Endothelial cell (in vitro differentiated cells): Measurements from ENCODE around the gene TUBA1A. TPM values are rescaled to one million over a fixed set of nuclear protein-coding genes. Genes with fewer than 3 reads are reported as not detected.
"Not testable (repeated sequence)": the region's sequence is repeated elsewhere in the genome, so short reads cannot be mapped to it uniquely, and the experiment has no call there.

Experiments
- DNase-seq: peaks from one replicate; pipeline ENCODE4 v3.0.0; 2021; ENCODE audit warnings: low spot score
- H3K27ac Mint-ChIP-seq: one replicate; pipeline ENCODE4 v1.8.0; 2021; ENCODE audit warnings: mixed read lengths, inconsistent platforms; ENCODE audit not compliant: unreplicated experiment
- H3K27me3 Mint-ChIP-seq: one replicate; pipeline ENCODE4 v1.8.0; 2021; ENCODE audit warnings: mild to moderate bottlenecking, moderate library complexity, mixed read lengths, inconsistent platforms; ENCODE audit not compliant: unreplicated experiment
- H3K36me3 Mint-ChIP-seq: one replicate; pipeline ENCODE4 v1.8.0; 2021; ENCODE audit warnings: mild to moderate bottlenecking, low read depth, mixed read lengths, inconsistent platforms; ENCODE audit not compliant: unreplicated experiment
- H3K4me1 Mint-ChIP-seq: one replicate; pipeline ENCODE4 v1.8.0; 2021; ENCODE audit warnings: mild to moderate bottlenecking, mixed read lengths, inconsistent platforms; ENCODE audit not compliant: unreplicated experiment
- H3K4me3 Mint-ChIP-seq: one replicate; pipeline ENCODE4 v1.8.0; 2021; ENCODE audit warnings: mild to moderate bottlenecking, mixed read lengths, inconsistent platforms; ENCODE audit not compliant: unreplicated experiment
- H3K9me3 Mint-ChIP-seq: one replicate; pipeline ENCODE4 v1.8.0; 2021; ENCODE audit warnings: mixed read lengths, inconsistent platforms; ENCODE audit not compliant: unreplicated experiment
- total RNA-seq: library from RNA; stranded (reverse); fragmentation: NEBNext Ultra II Directional; extraction: Animal tissue kit (Norgen Biotek cat#: 25700); gene quantifications from one replicate; pipeline ENCODE4 v1.2.1, GENCODE V29; 2021; ENCODE audit not compliant: unreplicated experiment
- TF ChIP-seq, protein P1 (sequence below): fragments of 200-600 bp; sonication (generic); IDR thresholded peaks from one replicate; pipeline ENCODE4 v1.5.0; 2021; ENCODE audit warnings: antibody characterized with exemption; ENCODE audit not compliant: unreplicated experiment

TUBA1A gene
- total RNA-seq, 1 donor from 2014 or later: 924 TPM

DNA sequence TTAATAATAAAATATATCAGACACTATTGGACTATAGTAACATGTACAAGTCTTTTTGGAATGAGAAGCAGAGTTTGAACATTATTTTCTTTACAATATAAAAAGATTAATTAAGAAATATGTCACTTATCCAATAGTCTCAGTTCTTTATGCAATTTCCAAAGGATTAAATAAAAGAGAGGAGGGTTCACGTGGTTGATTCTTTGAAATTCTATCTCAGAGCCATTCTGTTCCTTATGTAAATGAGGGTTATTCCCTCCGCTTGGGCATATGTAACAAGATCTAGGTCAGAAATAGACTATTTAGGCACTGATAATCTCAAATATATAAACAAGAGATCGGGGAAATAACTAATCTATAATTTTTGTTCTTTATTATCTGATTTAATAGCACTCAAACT, 2.1 kb upstream of the TUBA1A start:
- H3K4me3 Mint-ChIP-seq: no peak overlapping the region
- TF ChIP-seq, protein P1, sequence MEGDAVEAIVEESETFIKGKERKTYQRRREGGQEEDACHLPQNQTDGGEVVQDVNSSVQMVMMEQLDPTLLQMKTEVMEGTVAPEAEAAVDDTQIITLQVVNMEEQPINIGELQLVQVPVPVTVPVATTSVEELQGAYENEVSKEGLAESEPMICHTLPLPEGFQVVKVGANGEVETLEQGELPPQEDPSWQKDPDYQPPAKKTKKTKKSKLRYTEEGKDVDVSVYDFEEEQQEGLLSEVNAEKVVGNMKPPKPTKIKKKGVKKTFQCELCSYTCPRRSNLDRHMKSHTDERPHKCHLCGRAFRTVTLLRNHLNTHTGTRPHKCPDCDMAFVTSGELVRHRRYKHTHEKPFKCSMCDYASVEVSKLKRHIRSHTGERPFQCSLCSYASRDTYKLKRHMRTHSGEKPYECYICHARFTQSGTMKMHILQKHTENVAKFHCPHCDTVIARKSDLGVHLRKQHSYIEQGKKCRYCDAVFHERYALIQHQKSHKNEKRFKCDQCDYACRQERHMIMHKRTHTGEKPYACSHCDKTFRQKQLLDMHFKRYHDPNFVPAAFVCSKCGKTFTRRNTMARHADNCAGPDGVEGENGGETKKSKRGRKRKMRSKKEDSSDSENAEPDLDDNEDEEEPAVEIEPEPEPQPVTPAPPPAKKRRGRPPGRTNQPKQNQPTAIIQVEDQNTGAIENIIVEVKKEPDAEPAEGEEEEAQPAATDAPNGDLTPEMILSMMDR: no peak
- peaks cover 18% of the 10 kb centered on the region for H3K27me3 Mint-ChIP-seq
- DNase-seq: no peak
- peaks cover 10% of the 10 kb centered on the region for H3K4me1 Mint-ChIP-seq
- no peaks in the 10 kb centered on the region for H3K9me3 Mint-ChIP-seq
- peaks cover 26% of the 10 kb centered on the region for H3K36me3 Mint-ChIP-seq
- no peak overlapping the region for H3K27ac Mint-ChIP-seq

DNA sequence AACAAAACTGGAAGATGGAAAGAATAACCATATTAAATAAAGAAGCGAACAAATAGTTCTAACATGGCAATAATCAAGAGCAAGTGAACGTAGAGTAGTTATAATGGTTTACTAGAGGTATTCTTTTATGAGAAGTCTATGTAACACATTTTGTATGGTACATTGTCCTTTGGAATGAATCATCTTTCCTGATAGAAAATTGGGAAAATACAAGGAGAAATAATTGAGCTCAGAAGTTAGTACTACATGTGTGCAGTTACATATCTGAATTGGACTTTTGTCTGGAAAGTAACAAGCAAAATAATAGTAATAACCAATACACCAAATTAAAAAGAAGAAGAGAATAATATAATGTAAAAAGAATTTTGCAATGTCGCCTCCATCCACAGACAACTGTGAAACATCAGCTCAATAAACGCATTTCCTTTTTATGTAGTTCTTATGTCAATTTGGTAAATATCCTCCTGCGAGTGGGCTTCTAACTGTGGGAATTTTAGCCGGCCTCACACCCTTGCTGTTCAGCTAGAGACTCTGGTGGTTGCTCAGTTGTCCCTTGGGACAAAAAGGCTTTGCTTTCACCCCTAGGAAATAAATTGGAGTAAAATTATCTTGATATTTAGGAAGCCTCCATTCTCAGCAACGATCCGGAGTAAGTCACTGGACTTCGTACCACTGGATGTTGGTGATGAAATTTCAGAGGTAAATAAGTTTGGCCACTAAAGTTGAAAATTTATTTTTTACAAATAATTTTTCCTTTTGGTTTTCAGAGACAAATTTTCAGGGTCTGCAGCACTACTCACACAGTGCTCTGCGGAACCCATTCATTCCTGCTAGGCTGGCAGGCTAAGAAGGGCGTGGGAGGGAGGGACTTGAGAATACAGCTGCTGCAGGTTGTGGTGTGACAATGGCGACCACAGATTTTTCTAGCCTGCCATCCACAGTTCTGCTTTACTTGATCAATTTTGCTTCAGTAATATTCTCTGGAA, 1.1 kb upstream of the TUBA1A start:
- Mint-ChIP-seq H3K4me1 (peaks cover 16% of the 10 kb centered on the region), H3K27ac (peak overlapping the region; percentile 99), H3K9me3 (no peaks in the 10 kb centered on the region), H3K4me3 (peak overlapping the region; percentile 45), H3K27me3 (peaks cover 19% of the 10 kb centered on the region), H3K36me3 (peaks cover 36% of the 10 kb centered on the region)
- DNase-seq: no peak
- TF ChIP-seq, protein P1: no peak

DNA sequence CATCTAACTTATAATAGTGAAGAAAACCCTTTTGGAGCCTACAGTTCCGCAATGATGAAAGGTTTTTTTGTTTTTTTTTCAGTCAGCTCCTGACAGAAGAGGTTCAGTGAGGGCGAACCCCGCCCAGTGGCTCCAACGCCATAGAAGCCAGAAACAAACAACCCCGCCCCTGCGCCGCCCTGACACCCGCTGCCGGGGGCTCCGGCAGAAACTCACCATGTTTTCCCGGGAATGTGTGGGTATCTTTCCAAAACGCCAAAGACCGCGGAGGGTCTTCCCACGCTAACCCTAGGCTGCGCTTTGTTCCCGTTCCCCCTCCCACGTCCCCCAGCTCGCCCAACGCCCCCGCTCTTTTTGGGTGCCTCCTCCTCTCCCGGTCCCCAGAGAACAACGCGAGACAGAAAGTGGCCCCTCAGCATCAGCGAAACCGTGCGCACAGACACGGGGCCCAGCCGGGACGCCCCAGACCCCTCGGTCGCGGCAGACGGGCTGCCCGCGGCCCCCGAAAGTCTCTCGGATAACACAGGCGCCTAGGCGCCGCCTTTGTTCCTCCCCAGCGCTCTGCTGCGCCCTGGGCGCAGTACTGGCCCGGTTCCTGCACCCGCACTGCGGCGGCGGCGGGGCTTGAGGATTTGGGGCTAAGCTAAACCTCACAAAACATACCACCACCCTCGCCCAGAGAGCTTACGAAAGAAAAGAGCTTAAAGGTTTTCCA, 522 bp downstream of the TUBA1A start:
- peak; percentile 36 for DNase-seq
- Mint-ChIP-seq H3K36me3 (peaks cover 46% of the 10 kb centered on the region), H3K27me3 (peaks cover 24% of the 10 kb centered on the region), H3K9me3 (no peaks in the 10 kb centered on the region), H3K27ac (peak overlapping the region; percentile 99), H3K4me3 (peak overlapping the region; percentile 99), H3K4me1 (peaks cover 19% of the 10 kb centered on the region)
- TF ChIP-seq, protein P1: no peak

DNA sequence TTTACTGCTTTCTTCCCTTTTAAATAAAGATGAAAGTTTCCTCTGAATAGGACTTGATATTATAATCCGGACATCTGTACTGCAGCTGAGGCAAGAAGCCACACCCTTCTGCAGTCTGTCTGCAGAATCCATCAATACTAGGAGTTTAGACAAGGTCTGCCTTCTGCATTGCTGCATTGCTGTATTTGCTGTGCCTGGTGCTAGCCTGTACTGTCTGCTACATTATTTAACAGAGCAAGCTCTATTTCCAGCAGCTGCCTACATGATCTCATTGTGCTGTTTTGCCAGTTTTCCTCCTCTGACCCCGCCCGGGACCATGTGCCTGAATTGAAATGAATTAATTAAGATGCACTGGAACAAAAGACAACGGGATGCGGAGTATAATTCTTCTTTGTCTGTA, 1.7 kb downstream of the TUBA1A start:
- Mint-ChIP-seq H3K9me3 (no peaks in the 10 kb centered on the region), H3K27me3 (peaks cover 24% of the 10 kb centered on the region), H3K4me3 (peak overlapping the region; percentile 99), H3K27ac (peak overlapping the region; percentile 99), H3K36me3 (peaks cover 46% of the 10 kb centered on the region), H3K4me1 (peaks cover 19% of the 10 kb centered on the region)
- no peak for DNase-seq
- TF ChIP-seq, protein P1: no peak

DNA sequence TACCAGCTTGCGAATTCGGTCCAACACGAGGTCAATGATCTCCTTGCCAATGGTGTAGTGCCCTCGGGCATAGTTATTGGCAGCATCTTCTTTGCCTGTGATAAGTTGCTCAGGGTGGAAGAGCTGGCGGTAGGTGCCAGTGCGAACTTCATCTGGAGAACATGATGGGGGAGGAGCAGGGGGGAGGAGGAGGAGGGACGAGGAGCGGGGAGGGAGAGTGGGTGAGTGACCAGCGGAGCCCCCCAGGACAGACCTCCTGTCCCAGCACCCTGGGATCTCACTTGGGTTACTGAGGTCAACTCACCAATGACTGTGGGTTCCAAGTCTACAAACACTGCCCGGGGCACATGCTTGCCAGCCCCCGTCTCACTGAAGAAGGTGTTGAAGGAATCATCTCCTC, 2.6 kb downstream of the TUBA1A start:
- not testable (repeated sequence) for H3K9me3 Mint-ChIP-seq, DNase-seq
- H3K36me3 Mint-ChIP-seq: peaks cover 46% of the 10 kb centered on the region
- H3K4me3 Mint-ChIP-seq: peak overlapping the region; percentile 84
- peaks cover 24% of the 10 kb centered on the region for H3K27me3 Mint-ChIP-seq
- H3K27ac Mint-ChIP-seq: peak overlapping the region; percentile 39
- H3K4me1 Mint-ChIP-seq: peaks cover 19% of the 10 kb centered on the region

DNA sequence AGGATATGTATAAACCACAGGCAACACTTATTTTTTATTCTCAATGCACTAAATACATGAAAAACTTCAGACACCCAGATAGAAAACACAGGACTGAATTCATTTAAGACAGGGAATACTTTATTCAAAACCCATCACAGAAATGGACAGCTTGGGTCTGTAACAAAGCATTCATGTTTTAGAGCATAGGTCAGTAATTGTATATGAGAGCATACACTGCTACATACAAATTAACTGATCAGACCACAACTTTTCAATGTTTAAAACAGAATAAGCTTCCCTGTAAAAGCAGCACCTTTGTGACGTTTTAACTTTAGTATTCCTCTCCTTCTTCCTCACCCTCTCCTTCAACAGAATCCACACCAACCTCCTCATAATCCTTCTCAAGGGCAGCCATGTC, 4.2 kb downstream of the TUBA1A start:
- DNase-seq, H3K9me3 Mint-ChIP-seq: not testable (repeated sequence)
- H3K4me1 Mint-ChIP-seq: peaks cover 19% of the 10 kb centered on the region
- peaks cover 24% of the 10 kb centered on the region for H3K27me3 Mint-ChIP-seq
- peak overlapping the region; percentile 55 for H3K27ac Mint-ChIP-seq
- H3K4me3 Mint-ChIP-seq: peak overlapping the region; percentile 84
- peaks cover 46% of the 10 kb centered on the region for H3K36me3 Mint-ChIP-seq

DNA sequence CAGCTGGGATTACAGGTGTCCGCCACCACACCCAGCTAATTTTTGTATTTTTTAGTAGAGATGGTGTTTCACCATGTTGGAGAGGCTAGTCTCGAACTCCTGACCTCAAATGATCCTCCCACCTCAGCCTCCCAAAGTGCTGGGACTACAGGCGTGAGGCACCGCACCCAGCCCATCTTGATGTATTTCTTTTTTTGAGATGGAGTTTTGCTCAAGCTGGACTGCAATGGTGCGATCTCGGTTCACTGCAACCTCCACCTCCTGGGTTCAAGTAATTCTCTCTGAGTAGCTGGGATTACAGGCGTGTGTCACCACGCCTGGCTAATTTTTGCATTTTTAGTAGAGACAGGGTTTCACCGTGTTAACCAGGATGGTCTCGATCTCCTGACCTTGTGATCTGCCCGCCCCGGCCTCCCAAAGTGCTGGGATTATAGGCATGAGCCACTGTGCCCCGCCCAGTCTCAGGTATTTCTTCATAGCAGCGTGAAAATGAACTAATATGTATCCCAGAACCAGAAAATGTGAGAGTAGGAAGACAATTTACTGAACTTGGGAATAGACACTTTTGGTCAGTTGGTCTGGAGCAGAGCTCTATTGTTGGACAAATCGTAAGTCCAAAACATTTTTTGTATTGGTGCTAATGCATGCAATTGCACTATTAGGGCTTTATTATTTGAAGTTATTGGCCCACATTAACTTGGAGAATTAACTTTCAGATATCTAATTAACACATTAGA, 5.5 kb downstream of the TUBA1A start:
- not testable (repeated sequence) for H3K9me3 Mint-ChIP-seq, DNase-seq
- peaks cover 16% of the 10 kb centered on the region for H3K4me1 Mint-ChIP-seq
- H3K36me3 Mint-ChIP-seq: peaks cover 42% of the 10 kb centered on the region
- peaks cover 20% of the 10 kb centered on the region for H3K27me3 Mint-ChIP-seq
- peak overlapping the region; percentile 61 for H3K27ac Mint-ChIP-seq
- peak overlapping the region; percentile 50 for H3K4me3 Mint-ChIP-seq
